Measurements from ENCODE around the gene TMEM132D. TPM values are rescaled to one million over a fixed set of nuclear protein-coding genes. Genes with fewer than 3 reads are reported as not detected.

The TMEM132D gene
- polyA plus RNA-seq, 1 experiment = not detected

GRCh38 chr12:129840145-129840884 is 63.5 kb downstream of the TMEM132D start:
- DNase-seq (ENCODE audit: low read depth, low spot score) = no peak
- POLR2A ChIA-PET = no interaction called here
- CTCF ChIA-PET = no interaction called here

GRCh38 chr12:129839679-129840078 is 64.1 kb downstream of the TMEM132D start:
- TF ChIP-seq CTCF (IDR thresholded peaks at IDR 0.05; ENCODE audit: low read depth, low read length) = no peak
- CTCF ChIA-PET = no interaction called here
- DNase-seq (ENCODE audit: low read depth, low spot score) = no peak
- H3K9me3 ChIP-seq (ENCODE audit: control insufficient read depth, insufficient read depth, low read length) = peaks cover 38% of the 10 kb centered on the region
- POLR2A ChIA-PET = no interaction called here
- no peaks in the 10 kb centered on the region for H3K27me3 ChIP-seq (ENCODE audit: control insufficient read depth, insufficient read depth, low read length)
- no peak overlapping the region for H3K27ac ChIP-seq (ENCODE audit: low read depth, low read length)
- H3K4me3 ChIP-seq (ENCODE audit: low read depth, low read length) = no peak overlapping the region

More at GRCh38 chr12:129840145-129840884, 63.5 kb downstream of the TMEM132D start:
- H3K9me3 ChIP-seq (ENCODE audit: control insufficient read depth, insufficient read depth, low read length) = peaks cover 33% of the 10 kb centered on the region
- no peaks in the 10 kb centered on the region for H3K27me3 ChIP-seq (ENCODE audit: control insufficient read depth, insufficient read depth, low read length)
- no peak for TF ChIP-seq CTCF (IDR thresholded peaks at IDR 0.05; ENCODE audit: low read depth, low read length)
- H3K4me3 ChIP-seq (ENCODE audit: low read depth, low read length) = no peak overlapping the region
- H3K27ac ChIP-seq (ENCODE audit: low read depth, low read length) = no peak overlapping the region

- Histone ChIP-seq H3K4me3 (ENCODE audit: low read depth, low read length) (no peak overlapping the region), H3K9me3 (ENCODE audit: control insufficient read depth, insufficient read depth, low read length) (peaks cover 53% of the 10 kb centered on the region), H3K27ac (ENCODE audit: low read depth, low read length) (no peak overlapping the region), H3K27me3 (ENCODE audit: control insufficient read depth, insufficient read depth, low read length) (no peaks in the 10 kb centered on the region)
- POLR2A ChIA-PET = no interaction called here
- CTCF ChIA-PET = no interaction called here
- no peak for DNase-seq (ENCODE audit: low read depth, low spot score)
- no peak for TF ChIP-seq CTCF (IDR thresholded peaks at IDR 0.05; ENCODE audit: low read depth, low read length)
Measured at GRCh38 chr12:129831294-129831693, 72.5 kb downstream of the TMEM132D start.

GRCh38 chr12:129830796-129831195 is 73.0 kb downstream of the TMEM132D start:
- Histone ChIP-seq H3K27me3 (ENCODE audit: control insufficient read depth, insufficient read depth, low read length) (no peaks in the 10 kb centered on the region), H3K27ac (ENCODE audit: low read depth, low read length) (no peak overlapping the region), H3K4me3 (ENCODE audit: low read depth, low read length) (no peak overlapping the region), H3K9me3 (ENCODE audit: control insufficient read depth, insufficient read depth, low read length) (peaks cover 57% of the 10 kb centered on the region)
- no peak for DNase-seq (ENCODE audit: low read depth, low spot score)
- TF ChIP-seq CTCF (IDR thresholded peaks at IDR 0.05; ENCODE audit: low read depth, low read length) = no peak
- ChIA-PET CTCF (no interaction called here), POLR2A (no interaction called here)

GRCh38 chr12:129827866-129828384 is 75.9 kb downstream of the TMEM132D start:
- no peak for DNase-seq (ENCODE audit: low read depth, low spot score)
- ChIA-PET POLR2A (no interaction called here), CTCF (no interaction called here)
- no peak for TF ChIP-seq CTCF (IDR thresholded peaks at IDR 0.05; ENCODE audit: low read depth, low read length)
- no peak overlapping the region for H3K4me3 ChIP-seq (ENCODE audit: low read depth, low read length)
- peaks cover 61% of the 10 kb centered on the region for H3K9me3 ChIP-seq (ENCODE audit: control insufficient read depth, insufficient read depth, low read length)
- no peaks in the 10 kb centered on the region for H3K27me3 ChIP-seq (ENCODE audit: control insufficient read depth, insufficient read depth, low read length)
- H3K27ac ChIP-seq (ENCODE audit: low read depth, low read length) = no peak overlapping the region

Measured in AG04450 (cell line).